ENCODE data around the gene RCN2.
"Not testable (repeated sequence)": the region's sequence is repeated elsewhere in the genome, so short reads cannot be mapped to it uniquely, and the experiment has no call there.

GRCh38 chr15:76887280-76888141, 44.0 kb upstream of the RCN2 start:
- not testable (repeated sequence) for TF ChIP-seq TAF1 (IDR thresholded peaks at IDR 0.05; ENCODE audit: borderline replicate concordance, low read depth, low read length); POLR2A (IDR thresholded peaks at IDR 0.05; ENCODE audit: low read depth, low read length)

All from GM12892 (cell line).